Mesendoderm (in vitro differentiated cells): ENCODE data around the gene NAIF1.

Experiments used
- DNase-seq: peaks from one replicate; pipeline ENCODE4 v3.0.0; 2013
- H2AK5ac ChIP-seq: 2 replicates; pipeline ENCODE4 v1.6.1; 2013; ENCODE audit warnings: low read length, inconsistent platforms
- H2BK120ac ChIP-seq: 2 replicates; pipeline ENCODE4 v1.6.1; 2013; ENCODE audit warnings: low read depth, mild to moderate bottlenecking, low read length, moderate library complexity, mixed read lengths
- H2BK15ac ChIP-seq: replicated peaks from 2 replicates; pipeline ENCODE4 v1.6.1; 2013; ENCODE audit warnings: low read depth, mild to moderate bottlenecking, moderate library complexity
- H2BK5ac ChIP-seq: 2 replicates; pipeline ENCODE4 v1.6.1; 2013; ENCODE audit warnings: low read length, inconsistent platforms
- H3K18ac ChIP-seq: 2 replicates; pipeline ENCODE4 v1.6.1; 2013; ENCODE audit warnings: mild to moderate bottlenecking, low read length, mixed read lengths
- H3K23ac ChIP-seq: one replicate; pipeline ENCODE4 v1.6.1; 2013; ENCODE audit warnings: low read length
- H3K27ac ChIP-seq: 2 replicates; pipeline ENCODE4 v1.5.1; 2013; ENCODE audit warnings: low read depth, mild to moderate bottlenecking, inconsistent platforms, low read length, moderate library complexity
- H3K27me3 ChIP-seq: 2 replicates; pipeline ENCODE4 v1.6.1; 2013; ENCODE audit warnings: low read length, control low read depth, mild to moderate bottlenecking, inconsistent platforms; ENCODE audit not compliant: insufficient read depth, poor library complexity
- H3K36me3 ChIP-seq: 2 replicates; pipeline ENCODE4 v1.6.1; 2013; ENCODE audit warnings: low read length, inconsistent platforms; ENCODE audit not compliant: control insufficient read depth, insufficient read depth
- H3K4ac ChIP-seq: one replicate; pipeline ENCODE4 v1.6.1; 2013; ENCODE audit warnings: low read depth, mild to moderate bottlenecking, low read length, moderate library complexity
- H3K4me1 ChIP-seq: 2 replicates; pipeline ENCODE4 v1.6.1; 2013; ENCODE audit warnings: low read depth, low read length, inconsistent platforms; ENCODE audit not compliant: control insufficient read depth
- H3K4me2 ChIP-seq: 2 replicates; pipeline ENCODE4 v1.6.1; 2013; ENCODE audit warnings: low read length
- H3K4me3 ChIP-seq: 2 replicates; pipeline ENCODE4 v1.5.1; 2013; ENCODE audit warnings: mild to moderate bottlenecking, low read length
- H3K56ac ChIP-seq: one replicate; pipeline ENCODE4 v1.6.1; 2013; ENCODE audit warnings: low read length
- H3K79me1 ChIP-seq: 2 replicates; pipeline ENCODE4 v1.6.1; 2013; ENCODE audit warnings: low read length, inconsistent platforms
- H3K79me2 ChIP-seq: 2 replicates; pipeline ENCODE4 v1.6.1; 2013; ENCODE audit warnings: mild to moderate bottlenecking, low read length; ENCODE audit not compliant: control insufficient read depth, insufficient read depth
- H3K9ac ChIP-seq: 2 replicates; pipeline ENCODE4 v1.6.1; 2013; ENCODE audit warnings: low read length, inconsistent platforms
- H4K5ac ChIP-seq: one replicate; pipeline ENCODE4 v1.6.1; 2013; ENCODE audit warnings: low read length
- H4K8ac ChIP-seq: one replicate; pipeline ENCODE4 v1.6.1; 2013; ENCODE audit warnings: low read depth, mild to moderate bottlenecking, control low read depth, low read length, moderate library complexity
- WGBS: extraction: QIAGEN DNeasy Blood & Tissue Kit; methylation state at CpG from one replicate; pipeline ENCODE4 v1.1.7; 2013; ENCODE audit warnings: low lambda C conversion rate, missing lambda C conversion rate; ENCODE audit not compliant: insufficient coverage; ENCODE audit errors: extremely low coverage; 5-methylcytosine and 5-hydroxymethylcytosine counted together

Gene NAIF1

DNA sequence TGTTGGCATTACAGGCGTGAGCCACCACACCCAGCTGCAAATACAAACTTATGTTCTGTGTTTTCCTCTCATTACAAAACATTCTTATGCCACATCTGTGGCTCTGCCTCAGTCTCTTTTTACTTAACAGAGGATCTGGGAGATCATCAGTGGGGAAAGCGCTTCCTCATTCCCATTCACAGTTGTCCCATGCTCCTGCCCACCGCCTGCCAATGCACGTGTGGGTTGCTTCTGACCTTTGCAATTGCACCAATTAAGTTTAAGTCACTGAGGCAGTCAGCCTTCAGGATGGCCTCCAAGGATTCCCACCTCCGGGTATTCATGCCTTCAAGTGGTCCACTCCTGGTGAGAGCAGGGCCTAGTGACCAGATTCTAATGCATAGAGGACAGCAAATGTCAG lies 51.4 kb downstream of the NAIF1 start:
- no peak overlapping the region for H3K56ac ChIP-seq
- no peaks in the 10 kb centered on the region for H3K27me3 ChIP-seq
- DNase-seq, result no peak

More for the DNA sequence above, 51.4 kb downstream of the NAIF1 start:
- Histone ChIP-seq H4K5ac (no peak overlapping the region), H3K79me1 (no peaks in the 10 kb centered on the region), H3K79me2 (no peaks in the 10 kb centered on the region), H3K36me3 (no peaks in the 10 kb centered on the region), H3K4me2 (no peak overlapping the region), H4K8ac (no peak overlapping the region), H3K18ac (no peak overlapping the region), H2BK5ac (no peak overlapping the region), H3K4me1 (no peaks in the 10 kb centered on the region), H3K9ac (no peak overlapping the region), H2BK120ac (no peak overlapping the region), H3K23ac (no peak overlapping the region), H2BK15ac (no peak overlapping the region), H3K27ac (no peak overlapping the region), H3K4ac (no peak overlapping the region), H2AK5ac (no peak overlapping the region), H3K4me3 (no peak overlapping the region)
- WGBS, result no CpG with 5 or more reads among the region's 5 CpGs
